Measurements from ENCODE around the gene RASGRP4.

DNA sequence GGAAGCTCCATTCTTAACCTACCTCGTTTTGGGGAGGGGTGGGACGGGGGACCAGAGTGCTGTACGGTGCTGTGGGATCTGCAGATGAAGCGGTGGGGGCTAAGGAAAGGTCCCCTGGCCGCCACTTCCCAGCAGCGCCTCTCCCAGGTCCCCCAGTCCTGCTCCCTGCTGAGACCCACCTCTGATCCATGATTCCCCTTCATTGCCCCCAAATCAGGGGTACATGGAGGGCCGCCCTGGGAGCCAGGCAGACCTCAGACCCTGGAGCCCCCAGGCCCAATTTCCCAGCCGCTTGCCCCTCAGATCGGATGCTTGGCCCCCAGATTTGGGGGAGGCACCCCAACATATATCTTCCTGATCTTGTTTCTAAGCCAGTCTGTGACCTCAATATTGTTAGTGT is 26.9 kb downstream of the RASGRP4 start:
- TF ChIP-seq, protein P1, sequence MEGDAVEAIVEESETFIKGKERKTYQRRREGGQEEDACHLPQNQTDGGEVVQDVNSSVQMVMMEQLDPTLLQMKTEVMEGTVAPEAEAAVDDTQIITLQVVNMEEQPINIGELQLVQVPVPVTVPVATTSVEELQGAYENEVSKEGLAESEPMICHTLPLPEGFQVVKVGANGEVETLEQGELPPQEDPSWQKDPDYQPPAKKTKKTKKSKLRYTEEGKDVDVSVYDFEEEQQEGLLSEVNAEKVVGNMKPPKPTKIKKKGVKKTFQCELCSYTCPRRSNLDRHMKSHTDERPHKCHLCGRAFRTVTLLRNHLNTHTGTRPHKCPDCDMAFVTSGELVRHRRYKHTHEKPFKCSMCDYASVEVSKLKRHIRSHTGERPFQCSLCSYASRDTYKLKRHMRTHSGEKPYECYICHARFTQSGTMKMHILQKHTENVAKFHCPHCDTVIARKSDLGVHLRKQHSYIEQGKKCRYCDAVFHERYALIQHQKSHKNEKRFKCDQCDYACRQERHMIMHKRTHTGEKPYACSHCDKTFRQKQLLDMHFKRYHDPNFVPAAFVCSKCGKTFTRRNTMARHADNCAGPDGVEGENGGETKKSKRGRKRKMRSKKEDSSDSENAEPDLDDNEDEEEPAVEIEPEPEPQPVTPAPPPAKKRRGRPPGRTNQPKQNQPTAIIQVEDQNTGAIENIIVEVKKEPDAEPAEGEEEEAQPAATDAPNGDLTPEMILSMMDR (conservative IDR thresholded peaks at IDR 0.05), result no peak
- TF ChIP-seq EZH2 (IDR thresholded peaks at IDR 0.05; ENCODE audit: low read depth), result no peak
